GM12873 (cell line): ENCODE data around the gene DGKD.

Source experiments
- TF ChIP-seq, protein P1 (sequence below): IDR thresholded peaks from 2 replicates; pipeline ENCODE4 v1.5.1; 2012; ENCODE audit warnings: low read depth, mild to moderate bottlenecking, moderate library complexity, low read length, control low read depth; ENCODE audit not compliant: insufficient read depth; ENCODE audit errors: missing control alignments

Gene DGKD

GRCh38 chr2:233464531-233465240 lies 110.4 kb downstream of the DGKD start:
- TF ChIP-seq, protein P1, sequence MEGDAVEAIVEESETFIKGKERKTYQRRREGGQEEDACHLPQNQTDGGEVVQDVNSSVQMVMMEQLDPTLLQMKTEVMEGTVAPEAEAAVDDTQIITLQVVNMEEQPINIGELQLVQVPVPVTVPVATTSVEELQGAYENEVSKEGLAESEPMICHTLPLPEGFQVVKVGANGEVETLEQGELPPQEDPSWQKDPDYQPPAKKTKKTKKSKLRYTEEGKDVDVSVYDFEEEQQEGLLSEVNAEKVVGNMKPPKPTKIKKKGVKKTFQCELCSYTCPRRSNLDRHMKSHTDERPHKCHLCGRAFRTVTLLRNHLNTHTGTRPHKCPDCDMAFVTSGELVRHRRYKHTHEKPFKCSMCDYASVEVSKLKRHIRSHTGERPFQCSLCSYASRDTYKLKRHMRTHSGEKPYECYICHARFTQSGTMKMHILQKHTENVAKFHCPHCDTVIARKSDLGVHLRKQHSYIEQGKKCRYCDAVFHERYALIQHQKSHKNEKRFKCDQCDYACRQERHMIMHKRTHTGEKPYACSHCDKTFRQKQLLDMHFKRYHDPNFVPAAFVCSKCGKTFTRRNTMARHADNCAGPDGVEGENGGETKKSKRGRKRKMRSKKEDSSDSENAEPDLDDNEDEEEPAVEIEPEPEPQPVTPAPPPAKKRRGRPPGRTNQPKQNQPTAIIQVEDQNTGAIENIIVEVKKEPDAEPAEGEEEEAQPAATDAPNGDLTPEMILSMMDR, result no peak

GRCh38 chr2:233466991-233467603 lies 112.8 kb downstream of the DGKD start:
- TF ChIP-seq, protein P1, result no peak

DNA sequence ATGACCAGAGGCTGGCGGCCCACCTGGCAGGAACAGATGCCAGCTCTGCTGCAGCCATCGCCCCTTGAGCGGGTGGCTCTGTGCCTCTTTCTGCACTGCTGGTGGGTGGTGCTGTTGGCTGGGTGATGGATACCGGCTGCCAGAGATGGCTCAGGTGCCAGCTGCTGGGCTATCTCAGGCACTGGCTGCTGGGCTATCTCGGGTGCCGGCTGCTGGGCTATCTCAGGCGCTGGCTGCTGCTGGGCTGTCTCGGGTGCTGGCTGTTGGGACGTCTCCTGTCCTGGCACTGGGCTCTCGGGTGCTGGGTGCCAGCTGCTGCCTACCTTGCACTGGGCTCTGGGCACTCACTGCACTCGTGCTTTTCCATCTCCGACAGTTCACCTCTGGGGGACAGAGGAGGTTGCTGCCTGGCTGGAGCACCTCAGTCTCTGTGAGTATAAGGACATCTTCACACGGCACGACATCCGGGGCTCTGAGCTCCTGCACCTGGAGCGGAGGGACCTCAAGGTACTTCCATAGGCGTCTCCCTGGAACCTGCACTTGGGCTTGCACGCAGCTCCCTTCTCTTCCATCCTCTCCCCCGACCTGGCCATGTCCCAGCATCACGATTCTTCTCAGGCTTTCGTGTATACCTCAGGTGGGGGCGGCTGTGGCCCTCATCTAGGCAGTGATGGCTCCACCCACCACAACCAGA lies 113.9 kb downstream of the DGKD start:
- TF ChIP-seq, protein P1, result no peak

DNA sequence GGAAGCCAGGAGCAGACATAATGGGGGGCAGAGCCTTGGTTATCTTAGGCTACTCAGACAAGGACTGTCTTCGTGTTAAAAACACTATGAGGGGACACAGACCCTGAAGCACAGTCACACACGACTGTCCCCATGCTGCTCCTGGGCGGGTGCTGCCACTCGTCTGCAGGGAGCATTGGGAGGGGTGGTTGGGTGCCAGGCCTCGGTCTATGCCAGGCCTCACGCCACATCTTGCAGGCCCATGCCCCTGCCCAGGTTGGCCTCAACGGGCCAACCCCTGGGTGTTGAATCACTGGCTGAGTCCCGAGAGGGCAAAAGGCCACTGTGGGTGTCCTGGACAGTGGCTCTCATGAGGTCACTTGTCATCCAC lies 114.4 kb downstream of the DGKD start:
- TF ChIP-seq, protein P1, result no peak

GRCh38 chr2:233469261-233470010 lies 115.1 kb downstream of the DGKD start:
- TF ChIP-seq, protein P1, result no peak

DNA sequence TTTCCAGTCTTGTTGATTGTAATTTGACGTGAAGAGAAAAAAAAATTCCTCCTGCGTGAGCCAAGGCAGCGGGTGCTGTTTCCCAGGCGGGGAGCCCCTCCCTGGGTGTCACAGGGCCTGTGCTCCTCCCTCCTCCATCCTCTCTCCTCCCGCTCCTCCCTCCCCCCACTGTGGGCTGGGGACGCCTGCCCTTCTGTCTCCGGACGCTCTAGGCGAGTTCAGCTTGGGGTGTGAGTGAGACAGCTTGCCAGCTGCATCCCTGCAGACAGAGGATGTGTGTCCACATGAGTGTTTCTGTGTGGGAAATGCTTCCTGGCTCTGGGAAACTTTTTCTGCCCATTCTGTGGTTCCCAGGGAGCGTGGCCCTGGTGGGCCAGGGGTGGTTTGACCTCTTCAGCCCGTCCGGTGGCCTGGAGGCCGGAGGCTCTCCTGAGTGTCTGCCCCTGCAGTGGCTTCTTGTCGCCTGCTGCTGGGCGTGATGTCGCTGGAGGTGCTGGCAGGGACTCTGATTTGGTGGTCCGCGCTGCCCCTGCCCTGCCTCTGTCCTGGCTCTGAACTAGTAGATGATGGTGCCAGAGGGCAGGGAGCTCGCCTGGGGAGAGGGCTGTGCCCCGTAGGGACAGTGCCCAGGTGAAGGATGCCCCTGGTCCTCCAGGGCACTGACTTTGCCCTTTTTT lies 115.9 kb downstream of the DGKD start:
- TF ChIP-seq, protein P1, result no peak
